Endothelial cell of umbilical vein (primary cell): Measurements from ENCODE around the gene CFAP46. TPM values are rescaled to one million over a fixed set of nuclear protein-coding genes. Genes with fewer than 3 reads are reported as not detected.

ENCODE experiments used
- BruUV-seq: library from RNA; stranded (reverse); fragments of 400-500 nt; replicated peaks from 2 replicates; lab custom pipeline; 2021; lab: Mats Ljungman, UMichigan
- CTCF ChIA-PET: fragments of 300-600, 350-600 bp; sonication (Branson Sonifier 250); formaldehyde crosslinking; loops from one replicate; lab custom pipeline; 2021; ENCODE audit warnings: antibody characterized with exemption, inconsistent platforms; lab: Charles Lee
- POLR2A ChIA-PET: fragments of 300-600, 350-600 bp; sonication (Branson Sonifier 250); formaldehyde crosslinking; loops from one replicate; lab custom pipeline; 2021; ENCODE audit warnings: antibody characterized with exemption, inconsistent platforms; lab: Charles Lee
- DNase-seq: peaks from one replicate; pipeline ENCODE4 v3.0.0-alpha.2; 2011; ENCODE audit warnings: low read depth, low spot score
- FAIRE-seq: peaks from 2 replicates; lab custom pipeline; 2011; peaks lifted over from hg19 to GRCh38; lab: Jason Lieb, UNC
- H2AFZ ChIP-seq: 2 replicates; pipeline ENCODE4 v1.6.0; 2012; ENCODE audit warnings: low read depth, low read length, control low read depth, inconsistent platforms
- H3K27ac ChIP-seq: 2 replicates; pipeline ENCODE4 v1.5.1; 2011; ENCODE audit warnings: low read depth, mild to moderate bottlenecking, control low read depth, low read length, moderate library complexity; ENCODE audit not compliant: insufficient read depth
- H3K27me3 ChIP-seq, 2 experiments: 2 replicates each; pipeline versions ENCODE4 v1.6.0 to v1.6.1; 2011; ENCODE audit warnings: low read length in 2 of 2, mixed read lengths in 1 of 2; ENCODE audit not compliant: control insufficient read depth in 2 of 2, insufficient read depth in 2 of 2
- H3K36me3 ChIP-seq, 2 experiments: 2 replicates in 1 of 2; 3 replicates in 1 of 2; pipeline ENCODE4 v1.5.1; 2011; ENCODE audit warnings: low read length in 2 of 2, mild to moderate bottlenecking in 1 of 2, moderate library complexity in 1 of 2; ENCODE audit not compliant: control insufficient read depth in 2 of 2, insufficient read depth in 2 of 2; ENCODE audit errors: extremely low read depth in 1 of 2
- H3K4me1 ChIP-seq: 3 replicates; pipeline ENCODE4 v1.5.1; 2011; ENCODE audit warnings: mild to moderate bottlenecking, low read length; ENCODE audit not compliant: control insufficient read depth, insufficient read depth; ENCODE audit errors: extremely low read depth
- H3K4me2 ChIP-seq: 2 replicates; pipeline ENCODE4 v1.6.1; 2011; ENCODE audit warnings: low read length, control low read depth, mixed read lengths; ENCODE audit not compliant: insufficient read depth
- H3K4me3 ChIP-seq, 3 experiments: fragments of 200-600 bp in 1 of 3; sonication (generic), shearing (Covaris generic) in 1 of 3; replicated peaks in 1 of 3; 2 replicates each; pipeline ENCODE4 v1.5.1; 2011 to 2016; ENCODE audit warnings: control low read depth in 3 of 3, low read length in 3 of 3, mild to moderate bottlenecking in 2 of 3, inconsistent platforms in 1 of 3, low read depth in 1 of 3, moderate library complexity in 1 of 3; ENCODE audit not compliant: insufficient read depth in 1 of 3
- H3K79me2 ChIP-seq: 2 replicates; pipeline ENCODE4 v1.6.0; 2012; ENCODE audit warnings: low read length, inconsistent platforms; ENCODE audit not compliant: control insufficient read depth, insufficient read depth
- H3K9ac ChIP-seq: replicated peaks from 2 replicates; pipeline ENCODE3; 2011; ENCODE audit warnings: low read length, control low read depth; ENCODE audit not compliant: insufficient read depth; ENCODE audit errors: extremely low read depth
- H3K9me1 ChIP-seq: replicated peaks from 3 replicates; pipeline ENCODE4 v1.6.0; 2011; ENCODE audit warnings: mild to moderate bottlenecking, low read length; ENCODE audit not compliant: control insufficient read depth, insufficient read depth; ENCODE audit errors: extremely low read depth
- H3K9me3 ChIP-seq: replicated peaks from 2 replicates; pipeline ENCODE4 v1.5.1; 2012; ENCODE audit warnings: low read length, inconsistent platforms; ENCODE audit not compliant: control insufficient read depth, insufficient read depth
- H4K20me1 ChIP-seq: replicated peaks from 2 replicates; pipeline ENCODE3; 2011; ENCODE audit warnings: mild to moderate bottlenecking, low read length; ENCODE audit not compliant: control insufficient read depth, insufficient read depth; ENCODE audit errors: extremely low read depth
- GATA2 ChIP-seq: IDR thresholded peaks from 2 replicates; pipeline ENCODE4 v1.7.0; 2011; ENCODE audit warnings: low read depth, mild to moderate bottlenecking, moderate library complexity, mixed read lengths, low read length; ENCODE audit not compliant: insufficient read length, insufficient read depth
- JUN ChIP-seq: IDR thresholded peaks from 2 replicates; pipeline ENCODE4 v1.6.1; 2011; ENCODE audit warnings: borderline replicate concordance, low read depth; ENCODE audit not compliant: insufficient read length, insufficient read depth
- MAX ChIP-seq: IDR thresholded peaks from 2 replicates; pipeline ENCODE4 v1.6.1; 2011; ENCODE audit not compliant: insufficient read depth, insufficient read length
- POLR2AphosphoS5 ChIP-seq: IDR thresholded peaks from 2 replicates; pipeline ENCODE4 v1.6.1; 2012; ENCODE audit warnings: low read depth, mild to moderate bottlenecking, control low read depth, low read length, moderate library complexity; ENCODE audit not compliant: insufficient read depth
- dilution Hi-C: fragments of 300-500 bp; cut with MboI; formaldehyde crosslinking; loops from one replicate; pipeline ENCODE4 v1.15.0; 2019; ENCODE audit warnings: low sequenced_read_pairs; ENCODE audit not compliant: extremely low pct_ligation_motif_present
- intact Hi-C: fragments of 100-400 bp; cut with micrococcal nuclease; formaldehyde crosslinking; loops from one replicate; pipeline ENCODE4 v1.10.0; 2022
- polyA plus RNA-seq, 4 experiments: library from polyadenylated mRNA; depleted of rRNA in 3 of 4; stranded (reverse) in 3 of 4; unstranded in 1 of 4; fragments of >200 nt; gene quantifications; 2 replicates each; pipeline versions ENCODE4 v1.2.1 to v1.2.3, GENCODE V29; 2011 to 2012; ENCODE audit warnings: missing spikeins in 1 of 4
- total RNA-seq: library from RNA; stranded (reverse); gene quantifications from 2 replicates; pipeline ENCODE4 v1.2.3, GENCODE V29; 2021

The CFAP46 gene
- total and polyA plus RNA-seq, 2 donors (not counting 3 experiments of a cell fraction or from before 2014, with no cell fraction given), result 0.75 to 0.98 TPM

GRCh38 chr10:132975831-132976682 is 33.7 kb upstream of the CFAP46 start:
- Histone ChIP-seq H3K4me3 (no peak overlapping the region), H3K9me3 (no peaks in the 10 kb centered on the region), H3K9me1 (no peaks in the 10 kb centered on the region), H3K27me3 (no peaks in the 10 kb centered on the region), H4K20me1 (no peaks in the 10 kb centered on the region), H3K9ac (no peak overlapping the region), H3K36me3 (no peaks in the 10 kb centered on the region), H3K79me2 (no peaks in the 10 kb centered on the region), H3K4me1 (no peaks in the 10 kb centered on the region), H3K27ac (no peak overlapping the region), H2AFZ (no peak overlapping the region), H3K4me2 (no peak overlapping the region)
- no peak for DNase-seq
- FAIRE-seq, result no peak
- POLR2A ChIA-PET, result no interaction called here
- intact Hi-C loops (no loop called here), dilution Hi-C loops (no loop called here)
- TF ChIP-seq POLR2AphosphoS5 (no peak), JUN (no peak), GATA2 (no peak)
- CTCF ChIA-PET, result no interaction called here
- BruUV-seq, result no TSS peak

- dilution Hi-C loops, result no loop called here
- H3K36me3 ChIP-seq, result no peaks in the 10 kb centered on the region
- no peak for TF ChIP-seq MAX
- no peak for TF ChIP-seq GATA2
- ChIA-PET CTCF (no interaction called here), POLR2A (no interaction called here)
- H2AFZ ChIP-seq, result no peak overlapping the region
- DNase-seq (no peak), FAIRE-seq (no peak)
- no peaks in the 10 kb centered on the region for H4K20me1 ChIP-seq
- H3K9ac ChIP-seq, result no peak overlapping the region
- no peak overlapping the region for H3K4me2 ChIP-seq
- no peaks in the 10 kb centered on the region for H3K4me1 ChIP-seq
- H3K27ac ChIP-seq, result no peak overlapping the region
- H3K79me2 ChIP-seq, result no peaks in the 10 kb centered on the region
- H3K4me3 ChIP-seq, result no peak overlapping the region
- no TSS peak for BruUV-seq
- H3K27me3 ChIP-seq, result no peaks in the 10 kb centered on the region
- no peaks in the 10 kb centered on the region for H3K9me1 ChIP-seq
- no peaks in the 10 kb centered on the region for H3K9me3 ChIP-seq
- intact Hi-C loops, result no loop called here
Observed at GRCh38 chr10:132974886-132975830, 32.8 kb upstream of the CFAP46 start.
